Hematopoietic multipotent progenitor cell treated with erythropoietin and hydrocortisone succinate and interleukin-3 and kit ligand, for 4 days (in vitro differentiated cells): ENCODE measurements around the gene GCKR.

ENCODE experiments used
- DNase-seq: peaks from one replicate; pipeline ENCODE4 v3.0.0-alpha.2; 2015

The GCKR gene

DNA sequence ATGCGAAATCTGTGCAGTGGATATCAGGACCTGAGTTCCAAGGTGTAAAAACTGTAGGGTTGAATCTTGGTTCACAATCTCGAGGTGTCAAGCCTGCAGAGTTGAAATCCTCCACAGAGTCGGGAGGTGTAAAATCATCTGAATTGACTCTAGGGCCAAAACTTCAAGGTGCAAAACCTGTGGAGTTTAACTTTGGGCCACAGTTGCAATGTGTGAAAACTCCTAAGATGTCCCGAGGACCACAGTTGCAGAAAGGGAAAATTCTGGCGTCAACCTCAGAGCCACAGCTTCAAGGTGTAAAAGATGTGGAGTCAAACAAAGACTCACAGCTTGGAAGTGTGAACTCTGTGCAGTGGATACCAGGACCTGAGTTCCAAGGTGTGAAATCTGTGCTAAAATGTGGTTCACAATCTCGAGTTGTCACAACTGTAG is 76.4 kb downstream of the GCKR start:
- DNase-seq, result no peak
